H9 (cell line): ENCODE data around the gene ZC3H12D. TPM values are rescaled to one million over a fixed set of nuclear protein-coding genes. Genes with fewer than 3 reads are reported as not detected.

Experiments used
- DNase-seq: peaks from one replicate; pipeline ENCODE4 v3.0.0-alpha.2; 2017
- H2AFZ ChIP-seq: one replicate; pipeline ENCODE4 v1.6.1; 2013; ENCODE audit warnings: mild to moderate bottlenecking, low read length, control low read depth, moderate library complexity
- H2AK5ac ChIP-seq: 2 replicates; pipeline ENCODE4 v1.6.1; 2013; ENCODE audit warnings: low read length, control low read depth, mixed read lengths; ENCODE audit not compliant: insufficient read length
- H2BK120ac ChIP-seq: one replicate; pipeline ENCODE4 v1.6.1; 2013; ENCODE audit warnings: low read depth, mild to moderate bottlenecking, low read length, control low read depth, inconsistent platforms; ENCODE audit not compliant: poor library complexity, severe bottlenecking
- H2BK12ac ChIP-seq: 2 replicates; pipeline ENCODE4 v1.6.1; 2013; ENCODE audit warnings: low read length, control low read depth, mixed read lengths, low read depth; ENCODE audit not compliant: insufficient read length
- H2BK15ac ChIP-seq: 2 replicates; pipeline ENCODE4 v1.6.1; 2013; ENCODE audit warnings: low read depth, low read length, control low read depth
- H2BK20ac ChIP-seq: one replicate; pipeline ENCODE4 v1.6.1; 2013; ENCODE audit warnings: low read depth, mild to moderate bottlenecking, low read length, control low read depth, inconsistent platforms; ENCODE audit not compliant: poor library complexity, severe bottlenecking
- H2BK5ac ChIP-seq: 2 replicates; pipeline ENCODE4 v1.6.1; 2013; ENCODE audit warnings: low read length, control low read depth, mixed read lengths; ENCODE audit not compliant: insufficient read length
- H3K14ac ChIP-seq: 2 replicates; pipeline ENCODE4 v1.6.1; 2013; ENCODE audit warnings: low read length, control low read depth; ENCODE audit not compliant: insufficient read depth
- H3K18ac ChIP-seq: 2 replicates; pipeline ENCODE4 v1.6.1; 2013; ENCODE audit warnings: low read depth, mild to moderate bottlenecking, mixed read lengths, low read length, control low read depth; ENCODE audit not compliant: insufficient read length
- H3K23ac ChIP-seq: 2 replicates; pipeline ENCODE4 v1.6.1; 2013; ENCODE audit warnings: low read length, control low read depth, mixed read lengths, low read depth; ENCODE audit not compliant: insufficient read length
- H3K23me2 ChIP-seq: 2 replicates; pipeline ENCODE4 v1.6.1; 2013; ENCODE audit warnings: low read depth, mild to moderate bottlenecking, mixed read lengths, low read length, control low read depth; ENCODE audit not compliant: insufficient read length, poor library complexity, severe bottlenecking
- H3K27ac ChIP-seq: 2 replicates; pipeline ENCODE4 v1.5.1; 2013; ENCODE audit warnings: low read length, control low read depth, mixed read lengths, low read depth; ENCODE audit not compliant: insufficient read length
- H3K27me3 ChIP-seq: 2 replicates; pipeline ENCODE4 v1.6.1; 2013; ENCODE audit warnings: low read length, control low read depth, inconsistent platforms; ENCODE audit not compliant: insufficient read depth
- H3K4ac ChIP-seq: 2 replicates; pipeline ENCODE4 v1.6.1; 2013; ENCODE audit warnings: low read depth, mild to moderate bottlenecking, control low read depth, inconsistent platforms, low read length, moderate library complexity
- H3K4me1 ChIP-seq: 2 replicates; pipeline ENCODE4 v1.6.1; 2013; ENCODE audit warnings: low read length, control low read depth, inconsistent platforms; ENCODE audit not compliant: insufficient read depth
- H3K4me2 ChIP-seq: 2 replicates; pipeline ENCODE4 v1.6.1; 2013; ENCODE audit warnings: low read length, control low read depth, mixed read lengths; ENCODE audit not compliant: insufficient read length, insufficient read depth
- H3K56ac ChIP-seq: 2 replicates; pipeline ENCODE4 v1.6.1; 2013; ENCODE audit warnings: low read depth, mild to moderate bottlenecking, mixed read lengths, low read length, control low read depth; ENCODE audit not compliant: insufficient read length
- H3K79me1 ChIP-seq: 2 replicates; pipeline ENCODE4 v1.6.1; 2013; ENCODE audit warnings: low read depth, mild to moderate bottlenecking, moderate library complexity, low read length, control low read depth, inconsistent platforms; ENCODE audit not compliant: insufficient read depth, poor library complexity, severe bottlenecking
- H3K79me2 ChIP-seq: 2 replicates; pipeline ENCODE4 v1.6.1; 2013; ENCODE audit warnings: low read length, control low read depth, inconsistent platforms; ENCODE audit not compliant: insufficient read depth
- H3K9ac ChIP-seq: 2 replicates; pipeline ENCODE4 v1.6.1; 2013; ENCODE audit warnings: low read length, control low read depth, mixed read lengths; ENCODE audit not compliant: insufficient read length; ENCODE audit errors: extremely low read depth
- H3K9me3 ChIP-seq: one replicate; pipeline ENCODE4 v1.6.1; 2013; ENCODE audit warnings: low read depth, low read length, inconsistent platforms; ENCODE audit not compliant: control insufficient read depth
- H3T11ph ChIP-seq: one replicate; pipeline ENCODE4 v1.6.1; 2013; ENCODE audit warnings: mild to moderate bottlenecking, low read length, control low read depth, inconsistent platforms
- H4K20me1 ChIP-seq: one replicate; pipeline ENCODE4 v1.6.1; 2013; ENCODE audit not compliant: control insufficient read depth, insufficient read length, insufficient read depth
- H4K5ac ChIP-seq: 2 replicates; pipeline ENCODE4 v1.6.1; 2013; ENCODE audit warnings: low read depth, mild to moderate bottlenecking, mixed read lengths, low read length, control low read depth; ENCODE audit not compliant: insufficient read length
- H4K8ac ChIP-seq: replicated peaks from 2 replicates; pipeline ENCODE4 v1.6.1; 2013; ENCODE audit warnings: low read length, control low read depth, mixed read lengths, low read depth; ENCODE audit not compliant: insufficient read length
- H4K91ac ChIP-seq: 2 replicates; pipeline ENCODE4 v1.6.1; 2013; ENCODE audit warnings: low read depth, mild to moderate bottlenecking, moderate library complexity, mixed read lengths, low read length, control low read depth; ENCODE audit not compliant: insufficient read length
- H3K27ac Mint-ChIP-seq, 3 experiments: 2 replicates in 2 of 3; 3 replicates in 1 of 3; pipeline ENCODE4 v1.8.0; 2020 to 2021; ENCODE audit warnings: mixed read lengths in 3 of 3, mild to moderate bottlenecking in 1 of 3, moderate library complexity in 1 of 3
- H3K27me3 Mint-ChIP-seq: 2 replicates; pipeline ENCODE4 v1.8.0; 2021; ENCODE audit warnings: low read depth, mild to moderate bottlenecking, moderate library complexity, mixed read lengths
- H3K36me3 Mint-ChIP-seq, 3 experiments: 2 replicates in 2 of 3; 3 replicates in 1 of 3; pipeline ENCODE4 v1.8.0; 2020 to 2021; ENCODE audit warnings: low read depth in 3 of 3, mixed read lengths in 3 of 3; ENCODE audit not compliant: insufficient read depth in 1 of 3
- H3K4me1 Mint-ChIP-seq, 2 experiments: 2 replicates each; pipeline ENCODE4 v1.8.0; 2020; ENCODE audit warnings: mixed read lengths in 2 of 2
- H3K4me3 Mint-ChIP-seq, 2 experiments: 2 replicates in 1 of 2; 3 replicates in 1 of 2; pipeline ENCODE4 v1.8.0; 2020 to 2021; ENCODE audit warnings: mild to moderate bottlenecking in 2 of 2, mixed read lengths in 2 of 2, moderate library complexity in 1 of 2
- H3K9me3 Mint-ChIP-seq, 2 experiments: 2 replicates in 1 of 2; 3 replicates in 1 of 2; pipeline ENCODE4 v1.8.0; 2020; ENCODE audit warnings: mild to moderate bottlenecking in 2 of 2, mixed read lengths in 2 of 2, moderate library complexity in 1 of 2
- CTCF ChIP-seq: fragments of 200-600 bp; sonication (generic); conservative IDR thresholded peaks from 3 replicates; pipeline ENCODE4 v1.8.0; 2021; ENCODE audit warnings: antibody characterized with exemption, mild to moderate bottlenecking
- WGBS: extraction: QIAGEN DNeasy Blood & Tissue Kit; methylation state at CpG from one replicate; pipeline ENCODE4 v1.1.7; 2013; ENCODE audit warnings: missing lambda C conversion rate, low lambda C conversion rate, mixed read lengths; ENCODE audit not compliant: insufficient read length; ENCODE audit errors: extremely low coverage; 5-methylcytosine and 5-hydroxymethylcytosine counted together
- total RNA-seq: library from RNA; stranded (reverse); gene quantifications from 2 replicates; pipeline ENCODE4 v1.2.1, GENCODE V29; 2021

The ZC3H12D gene
- total RNA-seq, 1 experiment from 2014 or later, result 0.07 TPM

GRCh38 chr6:149428606-149429005 lies 56.2 kb downstream of the ZC3H12D start:
- Mint-ChIP-seq H3K27ac (no peak overlapping the region; a peak in 1 of 7 replicates), H3K36me3 (no peaks in the 10 kb centered on the region), H3K27me3 (no peaks in the 10 kb centered on the region), H3K9me3 (no peaks in the 10 kb centered on the region), H3K4me1 (peaks cover 11 to 15% of the 10 kb centered on the region in 2 experiments), H3K4me3 (no peak overlapping the region)
- Histone ChIP-seq H3K27ac (no peak overlapping the region), H2AFZ (no peak overlapping the region), H2BK120ac (no peak overlapping the region), H2BK15ac (no peak overlapping the region), H3K14ac (no peak overlapping the region), H3K9me3 (no peaks in the 10 kb centered on the region), H2BK12ac (no peak overlapping the region), H3K18ac (no peak overlapping the region), H3K79me1 (no peaks in the 10 kb centered on the region), H3K4me1 (no peaks in the 10 kb centered on the region), H2AK5ac (no peak overlapping the region), H4K8ac (no peak overlapping the region), H3T11ph (no peak overlapping the region), H2BK20ac (no peak overlapping the region), H4K5ac (no peak overlapping the region), H4K20me1 (no peaks in the 10 kb centered on the region), H4K91ac (no peak overlapping the region), H3K79me2 (no peaks in the 10 kb centered on the region), H3K4ac (no peak overlapping the region), H3K9ac (no peak overlapping the region), H3K56ac (no peak overlapping the region), H3K23ac (no peak overlapping the region), H3K4me2 (no peak overlapping the region), H3K27me3 (no peaks in the 10 kb centered on the region), H3K23me2 (no peaks in the 10 kb centered on the region), H2BK5ac (no peak overlapping the region)
- TF ChIP-seq CTCF, result no peak
- WGBS, result no CpG with 5 or more reads among the region's 4 CpGs
- no peak for DNase-seq
